ENCODE measurements around the gene CILP2.

DNA sequence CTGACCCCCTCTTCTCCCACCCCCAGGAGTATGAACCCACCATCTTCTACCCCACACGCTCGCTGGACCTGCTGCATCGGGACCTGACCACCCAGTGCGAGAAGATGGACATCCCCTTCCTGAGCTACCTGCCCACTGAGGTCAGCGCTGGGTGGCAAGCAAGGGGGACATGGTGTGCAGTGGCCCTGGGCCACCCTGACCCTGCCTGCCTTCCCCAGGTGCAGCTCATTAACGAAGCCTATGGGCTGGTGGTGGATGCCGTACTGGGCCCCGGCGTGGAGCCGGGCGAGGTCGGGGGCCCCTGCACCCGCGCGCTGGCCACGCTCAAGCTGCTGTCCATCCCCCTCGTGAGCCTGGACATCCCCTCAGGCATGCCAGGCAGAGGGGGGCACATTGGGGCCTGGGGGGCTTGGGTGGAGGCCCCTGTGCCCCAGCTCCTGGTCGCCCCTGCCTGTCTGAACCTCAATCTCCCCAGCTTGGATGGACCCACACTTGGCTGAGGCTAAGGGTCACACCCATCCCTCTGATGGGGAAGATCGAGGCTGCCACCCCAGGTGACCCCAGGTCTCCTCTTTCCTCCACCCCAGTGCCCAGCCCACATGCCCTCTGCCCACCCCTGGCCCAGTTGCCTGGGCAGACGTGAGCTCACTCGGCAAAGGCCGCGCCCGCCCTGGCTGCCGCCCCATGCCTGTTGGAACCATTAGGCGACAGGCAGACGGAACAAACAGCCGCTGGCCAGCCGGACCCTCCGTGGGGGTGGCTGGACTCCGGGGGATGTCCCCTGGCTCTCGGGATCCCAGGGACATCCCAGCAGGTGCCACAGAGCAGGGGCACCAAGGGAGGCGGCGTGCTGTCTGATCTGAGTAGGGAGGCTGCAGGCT is 2.5 kb upstream of the CILP2 start:
- TF ChIP-seq POLR2AphosphoS5 (IDR thresholded peaks at IDR 0.05; ENCODE audit: control insufficient read depth, insufficient read depth, low read depth, low read length) (no peak), RB1 (IDR thresholded peaks at IDR 0.05; ENCODE audit: low read depth) (no peak), NFYB (IDR thresholded peaks at IDR 0.05; ENCODE audit: extremely low read depth, insufficient read length) (no peak), SIN3A (IDR thresholded peaks at IDR 0.05; ENCODE audit: borderline replicate concordance in 2 of 2, control insufficient read depth in 1 of 2, low read depth in 2 of 2, low read length in 2 of 2) (no peak), ZNF232 (CRISPR knock-in tag; IDR thresholded peaks at IDR 0.05) (no peak)
- TF ChIP-seq, protein P1, sequence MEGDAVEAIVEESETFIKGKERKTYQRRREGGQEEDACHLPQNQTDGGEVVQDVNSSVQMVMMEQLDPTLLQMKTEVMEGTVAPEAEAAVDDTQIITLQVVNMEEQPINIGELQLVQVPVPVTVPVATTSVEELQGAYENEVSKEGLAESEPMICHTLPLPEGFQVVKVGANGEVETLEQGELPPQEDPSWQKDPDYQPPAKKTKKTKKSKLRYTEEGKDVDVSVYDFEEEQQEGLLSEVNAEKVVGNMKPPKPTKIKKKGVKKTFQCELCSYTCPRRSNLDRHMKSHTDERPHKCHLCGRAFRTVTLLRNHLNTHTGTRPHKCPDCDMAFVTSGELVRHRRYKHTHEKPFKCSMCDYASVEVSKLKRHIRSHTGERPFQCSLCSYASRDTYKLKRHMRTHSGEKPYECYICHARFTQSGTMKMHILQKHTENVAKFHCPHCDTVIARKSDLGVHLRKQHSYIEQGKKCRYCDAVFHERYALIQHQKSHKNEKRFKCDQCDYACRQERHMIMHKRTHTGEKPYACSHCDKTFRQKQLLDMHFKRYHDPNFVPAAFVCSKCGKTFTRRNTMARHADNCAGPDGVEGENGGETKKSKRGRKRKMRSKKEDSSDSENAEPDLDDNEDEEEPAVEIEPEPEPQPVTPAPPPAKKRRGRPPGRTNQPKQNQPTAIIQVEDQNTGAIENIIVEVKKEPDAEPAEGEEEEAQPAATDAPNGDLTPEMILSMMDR (IDR thresholded peaks at IDR 0.05 in 2 of 3, conservative IDR thresholded peaks at IDR 0.05 in 1 of 3; ENCODE audit: insufficient read depth in 2 of 3, low read depth in 1 of 3, low read length in 3 of 3) = no peak

Measured in K562 (cell line).